Retinal pigment epithelial cell (primary cell): ENCODE results near the gene KCNQ5.
A peak's percentile ranks its signal among the peaks of the same experiment; 100 is the strongest.

Experiments
- DNase-seq: peaks from one replicate; pipeline ENCODE4 v3.0.0-alpha.2; 2010; ENCODE audit warnings: low read depth
- H3K4me3 ChIP-seq: 2 replicates; pipeline ENCODE4 v1.5.1; 2011; ENCODE audit warnings: mild to moderate bottlenecking, low read length, control low read depth, moderate library complexity
- CTCF ChIP-seq: conservative IDR thresholded peaks from 2 replicates; pipeline ENCODE4 v1.5.1; 2011; ENCODE audit warnings: low read depth, low read length, control low read depth, inconsistent platforms

The KCNQ5 gene

GRCh38 chr6:73157870-73158269 is 536.0 kb downstream of the KCNQ5 start:
- TF ChIP-seq CTCF: no peak
- H3K4me3 ChIP-seq: no peak overlapping the region
- DNase-seq: no peak

GRCh38 chr6:73169111-73169510 is 547.2 kb downstream of the KCNQ5 start:
- DNase-seq: peak; percentile 24
- no peak for TF ChIP-seq CTCF
- no peak overlapping the region for H3K4me3 ChIP-seq

- no peak for TF ChIP-seq CTCF
- no peak for DNase-seq
- no peak overlapping the region for H3K4me3 ChIP-seq
Measured at GRCh38 chr6:73169633-73170032, 547.8 kb downstream of the KCNQ5 start.

GRCh38 chr6:73174646-73175045 is 552.8 kb downstream of the KCNQ5 start:
- no peak for TF ChIP-seq CTCF
- no peak for DNase-seq

GRCh38 chr6:73176057-73176456 is 554.2 kb downstream of the KCNQ5 start:
- H3K4me3 ChIP-seq: no peak overlapping the region
- no peak for TF ChIP-seq CTCF
- DNase-seq: no peak

More at GRCh38 chr6:73174646-73175045, 552.8 kb downstream of the KCNQ5 start:
- no peak overlapping the region for H3K4me3 ChIP-seq

GRCh38 chr6:73177221-73177944 is 555.5 kb downstream of the KCNQ5 start:
- TF ChIP-seq CTCF: no peak
- no peak for DNase-seq
- no peak overlapping the region for H3K4me3 ChIP-seq

GRCh38 chr6:73180076-73180738 is 558.3 kb downstream of the KCNQ5 start:
- no peak overlapping the region for H3K4me3 ChIP-seq
- DNase-seq: no peak

More at GRCh38 chr6:73180076-73180738, 558.3 kb downstream of the KCNQ5 start:
- no peak for TF ChIP-seq CTCF
